ENCODE measurements around the gene SHISA3.

SHISA3 gene

GRCh38 chr4:42417550-42417949 is 20.3 kb downstream of the SHISA3 start:
- no peaks in the 10 kb centered on the region for H3K27me3 ChIP-seq
- TF ChIP-seq CTCF (IDR thresholded peaks at IDR 0.05; ENCODE audit: low read depth, low read length) = no peak
- H3K36me3 ChIP-seq = peaks cover 35% of the 10 kb centered on the region
- H3K4me1 ChIP-seq = no peaks in the 10 kb centered on the region; the same call in 1 of the 2 replicates
- DNase-seq = no peak
- no peak overlapping the region for H3K4me3 ChIP-seq (ENCODE audit: low read depth, low read length)
- H3K9me3 ChIP-seq = no peaks in the 10 kb centered on the region

GRCh38 chr4:42420140-42420539 is 22.9 kb downstream of the SHISA3 start:
- TF ChIP-seq CTCF (IDR thresholded peaks at IDR 0.05; ENCODE audit: low read depth, low read length) = no peak
- H3K9me3 ChIP-seq = no peaks in the 10 kb centered on the region
- peaks cover 28% of the 10 kb centered on the region for H3K36me3 ChIP-seq
- no peaks in the 10 kb centered on the region for H3K27me3 ChIP-seq
- DNase-seq = no peak
- no peak overlapping the region for H3K4me3 ChIP-seq (ENCODE audit: low read depth, low read length)
- no peaks in the 10 kb centered on the region; the same call in 1 of the 2 replicates for H3K4me1 ChIP-seq

- DNase-seq = no peak
- no peak for TF ChIP-seq CTCF (IDR thresholded peaks at IDR 0.05; ENCODE audit: low read depth, low read length)
- Histone ChIP-seq H3K27me3 (no peaks in the 10 kb centered on the region), H3K9me3 (no peaks in the 10 kb centered on the region), H3K36me3 (peaks cover 35% of the 10 kb centered on the region), H3K4me3 (ENCODE audit: low read depth, low read length) (no peak overlapping the region), H3K4me1 (no peaks in the 10 kb centered on the region; the same call in 1 of the 2 replicates)
Measured at GRCh38 chr4:42425146-42426065, 28.1 kb downstream of the SHISA3 start.

GRCh38 chr4:42428036-42428435 is 30.7 kb downstream of the SHISA3 start:
- TF ChIP-seq CTCF (IDR thresholded peaks at IDR 0.05; ENCODE audit: low read depth, low read length) = no peak
- H3K27me3 ChIP-seq = no peaks in the 10 kb centered on the region
- no peak overlapping the region for H3K4me3 ChIP-seq (ENCODE audit: low read depth, low read length)
- no peaks in the 10 kb centered on the region for H3K4me1 ChIP-seq
- peaks cover 22% of the 10 kb centered on the region for H3K36me3 ChIP-seq
- no peak for DNase-seq
- no peaks in the 10 kb centered on the region for H3K9me3 ChIP-seq

GRCh38 chr4:42436928-42437565 is 39.8 kb downstream of the SHISA3 start:
- TF ChIP-seq CTCF (IDR thresholded peaks at IDR 0.05; ENCODE audit: low read depth, low read length) = no peak
- H3K4me1 ChIP-seq = no peaks in the 10 kb centered on the region; the same call in 1 of the 2 replicates
- no peak for DNase-seq
- H3K4me3 ChIP-seq (ENCODE audit: low read depth, low read length) = no peak overlapping the region
- H3K9me3 ChIP-seq = no peaks in the 10 kb centered on the region
- no peaks in the 10 kb centered on the region for H3K27me3 ChIP-seq
- peaks cover 22% of the 10 kb centered on the region for H3K36me3 ChIP-seq

- Histone ChIP-seq H3K4me3 (ENCODE audit: low read depth, low read length) (no peak overlapping the region), H3K9me3 (no peaks in the 10 kb centered on the region), H3K36me3 (peaks cover 22% of the 10 kb centered on the region), H3K27me3 (no peaks in the 10 kb centered on the region), H3K4me1 (peaks cover 4% of the 10 kb centered on the region)
- DNase-seq = no peak
- TF ChIP-seq CTCF (IDR thresholded peaks at IDR 0.05; ENCODE audit: low read depth, low read length) = no peak
Measured at GRCh38 chr4:42440083-42440482, 42.8 kb downstream of the SHISA3 start.

All from BE2C (cell line).